ENCODE results near the gene TSPAN9.

Gene TSPAN9

DNA sequence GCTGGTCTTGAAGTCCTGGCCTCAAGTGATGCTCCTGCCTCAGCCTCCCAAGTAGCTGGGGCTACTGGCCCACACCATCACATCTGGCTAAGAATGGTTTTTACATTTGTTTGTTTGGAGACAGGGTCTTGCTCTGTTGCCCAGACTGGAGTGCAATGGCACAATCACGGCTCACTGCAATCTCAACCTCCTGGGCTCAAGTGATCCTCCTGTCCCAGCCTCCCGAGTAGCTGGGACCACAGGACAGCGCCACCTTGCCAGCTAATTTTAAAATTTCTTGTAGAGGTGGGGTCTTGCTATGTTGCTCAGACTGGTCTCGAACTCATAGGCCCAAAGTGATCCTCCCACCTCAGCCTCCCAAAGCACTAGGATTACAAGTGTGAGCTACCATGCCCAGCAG is 28.6 kb upstream of the TSPAN9 start:
- Histone ChIP-seq H3K27ac (ENCODE audit: low read depth, low read length) (no peak overlapping the region), H3K4me3 (ENCODE audit: insufficient read depth, low read length, poor library complexity, severe bottlenecking) (no peak overlapping the region), H2AFZ (ENCODE audit: low read depth, low read length, severe bottlenecking) (no peak overlapping the region), H3K9me2 (replicated peaks; ENCODE audit: insufficient read depth, low read length) (no peaks in the 10 kb centered on the region), H3K9ac (ENCODE audit: low read length) (no peak overlapping the region), H3K79me2 (ENCODE audit: insufficient read depth, low read length) (no peaks in the 10 kb centered on the region), H3K9me3 (ENCODE audit: insufficient read depth, low read length) (no peaks in the 10 kb centered on the region), H3K36me3 (ENCODE audit: low read length) (no peaks in the 10 kb centered on the region), H3K27me3 (ENCODE audit: low read length) (no peaks in the 10 kb centered on the region), H3K4me2 (ENCODE audit: low read depth, low read length, poor library complexity, severe bottlenecking) (no peak overlapping the region), H4K20me1 (ENCODE audit: low read depth, low read length) (no peaks in the 10 kb centered on the region), H3F3A (ENCODE audit: insufficient read depth) (no peaks in the 10 kb centered on the region)
- TF ChIP-seq EZH2phosphoT487 (conservative IDR thresholded peaks at IDR 0.05; ENCODE audit: low read length) = no peak
- TF ChIP-seq, protein P1, sequence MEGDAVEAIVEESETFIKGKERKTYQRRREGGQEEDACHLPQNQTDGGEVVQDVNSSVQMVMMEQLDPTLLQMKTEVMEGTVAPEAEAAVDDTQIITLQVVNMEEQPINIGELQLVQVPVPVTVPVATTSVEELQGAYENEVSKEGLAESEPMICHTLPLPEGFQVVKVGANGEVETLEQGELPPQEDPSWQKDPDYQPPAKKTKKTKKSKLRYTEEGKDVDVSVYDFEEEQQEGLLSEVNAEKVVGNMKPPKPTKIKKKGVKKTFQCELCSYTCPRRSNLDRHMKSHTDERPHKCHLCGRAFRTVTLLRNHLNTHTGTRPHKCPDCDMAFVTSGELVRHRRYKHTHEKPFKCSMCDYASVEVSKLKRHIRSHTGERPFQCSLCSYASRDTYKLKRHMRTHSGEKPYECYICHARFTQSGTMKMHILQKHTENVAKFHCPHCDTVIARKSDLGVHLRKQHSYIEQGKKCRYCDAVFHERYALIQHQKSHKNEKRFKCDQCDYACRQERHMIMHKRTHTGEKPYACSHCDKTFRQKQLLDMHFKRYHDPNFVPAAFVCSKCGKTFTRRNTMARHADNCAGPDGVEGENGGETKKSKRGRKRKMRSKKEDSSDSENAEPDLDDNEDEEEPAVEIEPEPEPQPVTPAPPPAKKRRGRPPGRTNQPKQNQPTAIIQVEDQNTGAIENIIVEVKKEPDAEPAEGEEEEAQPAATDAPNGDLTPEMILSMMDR (IDR thresholded peaks at IDR 0.05; ENCODE audit: insufficient read depth, low read length, poor library complexity, severe bottlenecking) = no peak

DNA sequence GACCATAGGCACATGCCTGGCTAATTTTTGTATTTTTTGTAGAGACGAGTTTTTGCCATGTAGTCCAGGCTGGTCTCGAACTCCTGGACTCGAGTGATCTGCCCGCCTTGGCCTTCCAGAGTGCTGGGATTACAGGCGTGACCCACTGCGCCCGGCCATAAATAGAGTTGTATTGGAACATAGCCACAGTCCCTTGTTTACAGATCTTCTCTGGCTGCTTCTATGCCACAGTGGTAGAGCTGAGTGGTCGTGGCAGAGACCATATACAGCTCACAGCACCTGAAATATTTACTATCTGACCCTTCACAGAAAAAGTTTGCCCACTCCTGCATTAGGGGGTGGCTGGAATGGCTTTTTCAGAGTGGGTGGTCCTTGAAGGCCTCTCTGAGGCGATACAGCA is 28.0 kb upstream of the TSPAN9 start:
- H3F3A ChIP-seq (ENCODE audit: insufficient read depth) = no peaks in the 10 kb centered on the region
- H3K4me2 ChIP-seq (ENCODE audit: low read depth, low read length, poor library complexity, severe bottlenecking) = no peak overlapping the region
- no peak for TF ChIP-seq EZH2phosphoT487 (conservative IDR thresholded peaks at IDR 0.05; ENCODE audit: low read length)
- TF ChIP-seq, protein P1 (IDR thresholded peaks at IDR 0.05; ENCODE audit: insufficient read depth, low read length, poor library complexity, severe bottlenecking) = no peak
- no peak overlapping the region for H3K9ac ChIP-seq (ENCODE audit: low read length)
- H2AFZ ChIP-seq (ENCODE audit: low read depth, low read length, severe bottlenecking) = no peak overlapping the region
- H3K27me3 ChIP-seq (ENCODE audit: low read length) = no peaks in the 10 kb centered on the region
- H3K79me2 ChIP-seq (ENCODE audit: insufficient read depth, low read length) = no peaks in the 10 kb centered on the region
- no peaks in the 10 kb centered on the region for H3K9me3 ChIP-seq (ENCODE audit: insufficient read depth, low read length)
- no peak overlapping the region for H3K4me3 ChIP-seq (ENCODE audit: insufficient read depth, low read length, poor library complexity, severe bottlenecking)
- no peaks in the 10 kb centered on the region for H4K20me1 ChIP-seq (ENCODE audit: low read depth, low read length)
- no peaks in the 10 kb centered on the region for H3K36me3 ChIP-seq (ENCODE audit: low read length)
- no peaks in the 10 kb centered on the region for H3K9me2 ChIP-seq (replicated peaks; ENCODE audit: insufficient read depth, low read length)
- H3K27ac ChIP-seq (ENCODE audit: low read depth, low read length) = no peak overlapping the region

DNA sequence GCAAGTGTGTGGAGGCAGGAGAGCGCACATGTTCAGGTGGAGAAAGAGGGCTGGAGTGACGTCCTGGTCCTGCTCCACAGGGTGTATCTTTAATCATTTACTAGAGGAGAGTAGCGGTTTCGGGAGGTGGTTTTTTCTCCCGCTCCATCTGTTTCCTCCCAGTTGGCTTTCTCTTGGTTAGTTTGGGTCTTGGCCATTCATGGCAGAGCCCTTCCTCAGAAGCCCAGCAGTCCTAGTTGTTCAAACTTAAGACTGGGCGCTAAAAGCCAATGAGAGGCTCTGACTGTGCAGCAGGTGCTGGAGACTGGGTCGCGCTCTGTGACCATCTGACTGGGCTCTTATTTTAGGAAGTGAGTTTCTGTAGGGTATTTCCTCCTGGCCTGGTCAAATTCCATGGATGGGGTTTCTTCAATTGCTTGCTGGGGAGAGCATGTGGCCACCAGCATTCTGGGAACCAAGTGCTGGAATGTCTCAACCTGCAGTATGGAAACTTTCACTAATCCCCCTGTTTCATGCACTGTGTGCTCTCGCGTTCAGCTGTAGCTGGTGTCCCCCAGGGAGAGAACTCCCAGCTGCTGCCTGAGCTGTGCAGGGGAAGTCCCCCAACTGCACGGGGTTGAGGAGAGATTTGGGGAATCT is 27.4 kb upstream of the TSPAN9 start:
- Histone ChIP-seq H4K20me1 (ENCODE audit: low read depth, low read length) (no peaks in the 10 kb centered on the region), H2AFZ (ENCODE audit: low read depth, low read length, severe bottlenecking) (no peak overlapping the region), H3K9ac (ENCODE audit: low read length) (no peak overlapping the region), H3K27ac (ENCODE audit: low read depth, low read length) (no peak overlapping the region), H3K9me2 (replicated peaks; ENCODE audit: insufficient read depth, low read length) (no peaks in the 10 kb centered on the region), H3K36me3 (ENCODE audit: low read length) (no peaks in the 10 kb centered on the region), H3K27me3 (ENCODE audit: low read length) (no peaks in the 10 kb centered on the region), H3K4me3 (ENCODE audit: insufficient read depth, low read length, poor library complexity, severe bottlenecking) (no peak overlapping the region), H3F3A (ENCODE audit: insufficient read depth) (no peaks in the 10 kb centered on the region), H3K4me2 (ENCODE audit: low read depth, low read length, poor library complexity, severe bottlenecking) (no peak overlapping the region), H3K79me2 (ENCODE audit: insufficient read depth, low read length) (no peaks in the 10 kb centered on the region), H3K9me3 (ENCODE audit: insufficient read depth, low read length) (no peaks in the 10 kb centered on the region)
- TF ChIP-seq EZH2phosphoT487 (conservative IDR thresholded peaks at IDR 0.05; ENCODE audit: low read length) = no peak
- TF ChIP-seq, protein P1 (IDR thresholded peaks at IDR 0.05; ENCODE audit: insufficient read depth, low read length, poor library complexity, severe bottlenecking) = no peak

All from SU-DHL-6 (cell line).